Activated CD4-positive, alpha-beta memory T cell treated with anti-CD3 and anti-CD28 coated beads for 36 hours (primary cell): ENCODE measurements around the gene NUFIP2. TPM values are rescaled to one million over a fixed set of nuclear protein-coding genes. Genes with fewer than 3 reads are reported as not detected.

Experiments used
- CTCF ChIA-PET: fragments of 350-600 bp; sonication (Branson Sonifier 250); formaldehyde crosslinking; loops from one replicate; lab custom pipeline; 2021; ENCODE audit warnings: antibody characterized with exemption, inconsistent platforms; lab: Charles Lee
- POLR2A ChIA-PET: fragments of 350-600 bp; sonication (Branson Sonifier 250); formaldehyde crosslinking; loops from one replicate; lab custom pipeline; 2021; ENCODE audit warnings: antibody characterized with exemption; lab: Charles Lee
- DNase-seq: peaks from one replicate; pipeline ENCODE4 v3.0.0-alpha.2; 2020
- H3K27ac Mint-ChIP-seq: one replicate; pipeline ENCODE4 v1.8.0; 2021; ENCODE audit warnings: mixed read lengths
- H3K27me3 Mint-ChIP-seq: one replicate; pipeline ENCODE4 v1.8.0; 2021; ENCODE audit warnings: mixed read lengths
- H3K36me3 Mint-ChIP-seq: one replicate; pipeline ENCODE4 v1.8.0; 2021; ENCODE audit warnings: mixed read lengths
- H3K4me1 Mint-ChIP-seq: one replicate; pipeline ENCODE4 v1.8.0; 2021; ENCODE audit warnings: low read depth, mixed read lengths
- H3K4me3 Mint-ChIP-seq: one replicate; pipeline ENCODE4 v1.8.0; 2021; ENCODE audit warnings: mild to moderate bottlenecking, mixed read lengths
- H3K9me3 Mint-ChIP-seq: one replicate; pipeline ENCODE4 v1.8.0; 2021; ENCODE audit warnings: mixed read lengths
- intact Hi-C: fragments of 100-400 bp; cut with micrococcal nuclease; formaldehyde crosslinking; loops from one replicate; pipeline ENCODE4 v1.15.1; 2023
- total RNA-seq, 2 experiments: library from RNA; stranded (reverse); gene quantifications; one replicate each; pipeline ENCODE4 v1.2.3, GENCODE V29; 2021

Gene NUFIP2
- total RNA-seq, 2 experiments from 2014 or later = 45.6 to 56.9 TPM

- POLR2A ChIA-PET = interaction anchor here (0.6 kb wide), 1 partner anchor 529 kb away, joined by 4 read pairs; no protein-coding TSS in a partner anchor
- Mint-ChIP-seq H3K27me3 (peaks cover 3% of the 10 kb centered on the region), H3K36me3 (no peaks in the 10 kb centered on the region), H3K9me3 (no peaks in the 10 kb centered on the region), H3K4me1 (peaks cover 16% of the 10 kb centered on the region), H3K4me3 (no peak overlapping the region), H3K27ac (no peak overlapping the region)
- no peak for DNase-seq
- CTCF ChIA-PET = interaction anchor here (1.9 kb wide), 1 partner anchor 71 kb away, joined by 6 read pairs; no protein-coding TSS in a partner anchor
- intact Hi-C loops = no loop called here
Measured at GRCh38 chr17:29299031-29299430, 5.1 kb upstream of the NUFIP2 start.

- intact Hi-C loops = loop anchor here (2.0 kb wide), 1 partner anchor 155 kb away; no protein-coding TSS in a partner anchor
Measured at GRCh38 chr17:29295420-29295819, 1.5 kb upstream of the NUFIP2 start.

GRCh38 chr17:29294580-29294900, 592 bp upstream of the NUFIP2 start:
- peaks cover 26% of the 10 kb centered on the region for H3K4me1 Mint-ChIP-seq
- peak overlapping the region; percentile 96 for H3K27ac Mint-ChIP-seq
- no peak for DNase-seq
- H3K4me3 Mint-ChIP-seq = peak overlapping the region; percentile 99
- peaks cover 20% of the 10 kb centered on the region for H3K36me3 Mint-ChIP-seq
- H3K9me3 Mint-ChIP-seq = no peaks in the 10 kb centered on the region
- no peaks in the 10 kb centered on the region for H3K27me3 Mint-ChIP-seq
- CTCF ChIA-PET = interaction anchor here (0.6 to 1.4 kb wide), 4 partner anchors 9 to 297 kb away, joined by 3 to 6 read pairs (median 3); no protein-coding TSS in a partner anchor
- intact Hi-C loops = loop anchor here (1.0 to 5.0 kb wide), 7 partner anchors 37 to 565 kb away; partner anchors contain the start of genes PHF12 and TP53I13
- POLR2A ChIA-PET = interaction anchor here (0.6 to 1.8 kb wide), 17 partner anchors 8 to 1046 kb away, joined by 3 to 7 read pairs (median 4); partner anchors contain the start of genes GIT1 and TAOK1

More at GRCh38 chr17:29295420-29295819, 1.5 kb upstream of the NUFIP2 start:
- DNase-seq = no peak
- H3K9me3 Mint-ChIP-seq = no peaks in the 10 kb centered on the region
- no peak overlapping the region for H3K4me3 Mint-ChIP-seq
- peaks cover 23% of the 10 kb centered on the region for H3K4me1 Mint-ChIP-seq
- no peaks in the 10 kb centered on the region for H3K27me3 Mint-ChIP-seq
- POLR2A ChIA-PET = no interaction called here
- H3K27ac Mint-ChIP-seq = peak overlapping the region; percentile 75
- H3K36me3 Mint-ChIP-seq = peaks cover 18% of the 10 kb centered on the region
- CTCF ChIA-PET = interaction anchor here (0.6 to 0.7 kb wide), 2 partner anchors 172 to 297 kb away, joined by 3 read pairs; no protein-coding TSS in a partner anchor

GRCh38 chr17:29292992-29293889, 707 bp downstream of the NUFIP2 start:
- ChIA-PET POLR2A (interaction anchor here (0.7 to 3.4 kb wide), 16 partner anchors 8 to 341 kb away, joined by 3 to 18 read pairs (median 4); partner anchors contain the start of gene TAOK1), CTCF (interaction anchor here (0.7 to 3.5 kb wide), 7 partner anchors 74 to 299 kb away, joined by 3 to 17 read pairs (median 4); no protein-coding TSS in a partner anchor)
- peaks cover 38% of the 10 kb centered on the region for H3K4me1 Mint-ChIP-seq
- H3K36me3 Mint-ChIP-seq = peaks cover 30% of the 10 kb centered on the region
- H3K4me3 Mint-ChIP-seq = peak overlapping the region; percentile 99
- intact Hi-C loops = loop anchor here (2.0 to 5.0 kb wide), 5 partner anchors 36 to 481 kb away; partner anchors contain the start of gene TAOK1
- no peaks in the 10 kb centered on the region for H3K9me3 Mint-ChIP-seq
- H3K27me3 Mint-ChIP-seq = no peaks in the 10 kb centered on the region
- peak overlapping the region; percentile 96 for H3K27ac Mint-ChIP-seq
- peak; percentile 76 for DNase-seq

GRCh38 chr17:29292071-29292991, 1.6 kb downstream of the NUFIP2 start:
- CTCF ChIA-PET = interaction anchor here (0.6 to 3.5 kb wide), 15 partner anchors 9 to 639 kb away, joined by 3 to 34 read pairs (median 4); partner anchors contain the start of gene MYO18A
- Mint-ChIP-seq H3K27me3 (no peaks in the 10 kb centered on the region), H3K36me3 (peaks cover 39% of the 10 kb centered on the region), H3K4me1 (peaks cover 47% of the 10 kb centered on the region), H3K9me3 (no peaks in the 10 kb centered on the region), H3K27ac (peak overlapping the region; percentile 96), H3K4me3 (peak overlapping the region; percentile 99)
- DNase-seq = peak; percentile 65
- POLR2A ChIA-PET = interaction anchor here (0.6 to 3.4 kb wide), 8 partner anchors 36 to 222 kb away, joined by 3 to 18 read pairs (median 4); partner anchors contain the start of gene TAOK1
- intact Hi-C loops = loop anchor here (2.0 to 5.0 kb wide), 5 partner anchors 35 to 480 kb away; partner anchors contain the start of gene TAOK1

GRCh38 chr17:29291163-29291752, 2.7 kb downstream of the NUFIP2 start:
- H3K4me3 Mint-ChIP-seq = peak overlapping the region; percentile 90
- intact Hi-C loops = loop anchor here (1.0 to 5.0 kb wide), 4 partner anchors 34 to 479 kb away; no protein-coding TSS in a partner anchor
- DNase-seq = no peak
- H3K4me1 Mint-ChIP-seq = peaks cover 58% of the 10 kb centered on the region
- H3K27me3 Mint-ChIP-seq = no peaks in the 10 kb centered on the region
- H3K9me3 Mint-ChIP-seq = no peaks in the 10 kb centered on the region
- peaks cover 50% of the 10 kb centered on the region for H3K36me3 Mint-ChIP-seq
- ChIA-PET CTCF (interaction anchor here (0.5 to 3.5 kb wide), 28 partner anchors 10 to 326 kb away, joined by 3 to 34 read pairs (median 4); no protein-coding TSS in a partner anchor), POLR2A (interaction anchor here (0.6 to 3.4 kb wide), 3 partner anchors 35 to 152 kb away, joined by 3 to 18 read pairs (median 3); no protein-coding TSS in a partner anchor)
- peak overlapping the region; percentile 91 for H3K27ac Mint-ChIP-seq

GRCh38 chr17:29289852-29290251, 4.1 kb downstream of the NUFIP2 start:
- peak overlapping the region; percentile 38 for H3K27ac Mint-ChIP-seq
- DNase-seq = no peak
- H3K9me3 Mint-ChIP-seq = no peaks in the 10 kb centered on the region
- intact Hi-C loops = loop anchor here (5.0 kb wide), 3 partner anchors 33 to 478 kb away; no protein-coding TSS in a partner anchor
- H3K4me3 Mint-ChIP-seq = peak overlapping the region; percentile 29
- H3K36me3 Mint-ChIP-seq = peaks cover 58% of the 10 kb centered on the region
- no peaks in the 10 kb centered on the region for H3K27me3 Mint-ChIP-seq
- ChIA-PET POLR2A (no interaction called here), CTCF (interaction anchor here (0.7 to 3.5 kb wide), 7 partner anchors 71 to 277 kb away, joined by 3 to 34 read pairs (median 9); partner anchors contain the start of gene ABHD15)
- H3K4me1 Mint-ChIP-seq = peaks cover 56% of the 10 kb centered on the region

- ChIA-PET POLR2A (interaction anchor here (1.9 kb wide), 1 partner anchor 10 kb away, joined by 4 read pairs; the partner anchor contains the start of gene NUFIP2), CTCF (interaction anchor here (1.3 kb wide), 1 partner anchor 8 kb away, joined by 5 read pairs; no protein-coding TSS in a partner anchor)
- intact Hi-C loops = no loop called here
- H3K4me1 Mint-ChIP-seq = peaks cover 61% of the 10 kb centered on the region
- no peak for DNase-seq
- H3K4me3 Mint-ChIP-seq = no peak overlapping the region
- peaks cover 85% of the 10 kb centered on the region for H3K36me3 Mint-ChIP-seq
- H3K27ac Mint-ChIP-seq = no peak overlapping the region
- no peaks in the 10 kb centered on the region for H3K27me3 Mint-ChIP-seq
- peaks cover 11% of the 10 kb centered on the region for H3K9me3 Mint-ChIP-seq
Measured at GRCh38 chr17:29283961-29284360, 10.0 kb downstream of the NUFIP2 start.

GRCh38 chr17:29283496-29283895, 10.5 kb downstream of the NUFIP2 start:
- Mint-ChIP-seq H3K36me3 (peaks cover 86% of the 10 kb centered on the region), H3K27ac (no peak overlapping the region), H3K27me3 (no peaks in the 10 kb centered on the region), H3K4me1 (peaks cover 61% of the 10 kb centered on the region), H3K4me3 (no peak overlapping the region), H3K9me3 (peaks cover 14% of the 10 kb centered on the region)
- POLR2A ChIA-PET = no interaction called here
- intact Hi-C loops = no loop called here
- CTCF ChIA-PET = interaction anchor here (1.3 kb wide), 1 partner anchor 9 kb away, joined by 5 read pairs; no protein-coding TSS in a partner anchor
- no peak for DNase-seq

GRCh38 chr17:29279397-29280070, 14.4 kb downstream of the NUFIP2 start:
- Mint-ChIP-seq H3K4me3 (no peak overlapping the region), H3K36me3 (peaks cover 79% of the 10 kb centered on the region), H3K4me1 (peaks cover 67% of the 10 kb centered on the region), H3K27ac (peak overlapping the region; percentile 24), H3K9me3 (peaks cover 14% of the 10 kb centered on the region), H3K27me3 (no peaks in the 10 kb centered on the region)
- DNase-seq = no peak
- intact Hi-C loops = no loop called here
- ChIA-PET POLR2A (no interaction called here), CTCF (interaction anchor here (1.0 to 1.5 kb wide), 3 partner anchors 12 to 131 kb away, joined by 3 to 4 read pairs (median 3); no protein-coding TSS in a partner anchor)
